Measurements from ENCODE around the gene TPBG. TPM values are rescaled to one million over a fixed set of nuclear protein-coding genes. Genes with fewer than 3 reads are reported as not detected.

The TPBG gene
- total RNA-seq (under 1 TPM; 0.25 to 0.89 (median 0.58) TPM), total RNA-seq (0 to 2.0 (median 0.96) reads per million in 29 experiments)
- 0.61 TPM for total RNA-seq (2013)

GRCh38 chr6:82363428-82364086 is at the start of gene TPBG:
Gene TPBG, plus strand, starts transcription at chr6:82363817. Its CDS starts 1,145 bp downstream, at chr6:82364962.
- no peaks in the 10 kb centered on the region for H3K9me3 Mint-ChIP-seq
- peaks cover 49 to 51% of the 10 kb centered on the region in 2 donors for H3K27me3 Mint-ChIP-seq
- H3K27ac Mint-ChIP-seq: peak within 1 kb of the TSS in 1 of 2 donors; percentile 55
- CTCF ChIA-PET: interaction anchor here in 1 of 2 donors (0.7 kb wide), 1 partner anchor 93 kb away, joined by 3 read pairs; no protein-coding TSS in a partner anchor
- H3K36me3 Mint-ChIP-seq: no peaks in the 10 kb centered on the region
- peak within 1 kb of the TSS; percentile 76 to 78 (median 77) for H3K4me3 Mint-ChIP-seq
- peaks cover 13 to 31% of the 10 kb centered on the region in 2 experiments for H3K27me3 ChIP-seq (replicated peaks in 1 of 2; ENCODE audit: control insufficient read depth in 2 of 2, extremely low read depth in 1 of 2, insufficient read depth in 2 of 2, low read length in 1 of 2)
- H3K36me3 ChIP-seq (ENCODE audit: control insufficient read depth in 2 of 2, extremely low read depth in 1 of 2, insufficient read depth in 1 of 2, low read length in 1 of 2): no peaks in the 10 kb centered on the region
- peak within 1 kb of the TSS; percentile 23 to 56 for H3K4me3 ChIP-seq (ENCODE audit: control insufficient read depth in 1 of 2, extremely low read depth in 1 of 2, low read length in 1 of 2)
- H3K4me1 ChIP-seq (ENCODE audit: control insufficient read depth in 1 of 2, extremely low read depth in 1 of 2, insufficient read depth in 2 of 2, low read length in 2 of 2): peaks cover 0 to 22% of the 10 kb centered on the region in 2 experiments
- ATAC-seq (replicated peaks in 1 of 4) (peak; percentile 20 to 29 (median 25)), DNase-seq (peak in 2 of 35 experiments; percentile 6 to 13)
- POLR2A ChIA-PET: interaction anchor here in 1 of 2 donors (0.5 to 0.6 kb wide), 2 partner anchors 54 to 450 kb away, joined by 3 to 7 read pairs; no protein-coding TSS in a partner anchor
- H3K4me1 Mint-ChIP-seq: peaks cover 15 to 25% (median 23%) of the 10 kb centered on the region in 3 donors
- no peak within 1 kb of the TSS for H3K27ac ChIP-seq (ENCODE audit: low read length)
- H3K9me3 ChIP-seq: no peaks in the 10 kb centered on the region
- 2% methylated on average over 26 of the region's 41 CpGs for WGBS (ENCODE audit: insufficient coverage)

- no CpG with 5 or more reads among the region's 1 CpG for WGBS (ENCODE audit: insufficient coverage)
- CTCF ChIA-PET: interaction anchor here (0.5 to 0.6 kb wide), 2 partner anchors 9 to 522 kb away, joined by 3 to 5 read pairs; no protein-coding TSS in a partner anchor
Observed at GRCh38 chr6:82322386-82322785, 41.2 kb upstream of the TPBG start.

GRCh38 chr6:82329766-82330165 is 33.9 kb upstream of the TPBG start:
- H3K4me1 ChIP-seq (ENCODE audit: control insufficient read depth in 1 of 2, extremely low read depth in 1 of 2, insufficient read depth in 2 of 2, low read length in 2 of 2): no peaks in the 10 kb centered on the region
- peaks cover 9 to 15% of the 10 kb centered on the region in 2 donors for H3K27me3 Mint-ChIP-seq
- ChIA-PET CTCF (no interaction called here), POLR2A (no interaction called here)
- no peaks in the 10 kb centered on the region for H3K36me3 ChIP-seq (ENCODE audit: control insufficient read depth in 2 of 2, extremely low read depth in 1 of 2, insufficient read depth in 1 of 2, low read length in 1 of 2)
- H3K9me3 ChIP-seq: no peaks in the 10 kb centered on the region
- no peak overlapping the region for H3K4me3 Mint-ChIP-seq
- H3K4me3 ChIP-seq (ENCODE audit: control insufficient read depth in 1 of 2, extremely low read depth in 1 of 2, low read length in 1 of 2): no peak overlapping the region
- no peaks in the 10 kb centered on the region for H3K9me3 Mint-ChIP-seq
- no peak overlapping the region for H3K27ac Mint-ChIP-seq
- no peaks in the 10 kb centered on the region for H3K27me3 ChIP-seq (replicated peaks in 1 of 2; ENCODE audit: control insufficient read depth in 2 of 2, extremely low read depth in 1 of 2, insufficient read depth in 2 of 2, low read length in 1 of 2)
- no peak overlapping the region for H3K27ac ChIP-seq (ENCODE audit: low read length)
- H3K36me3 Mint-ChIP-seq: no peaks in the 10 kb centered on the region
- WGBS (ENCODE audit: insufficient coverage): 86% methylated on average over 1 of the region's 4 CpGs
- DNase-seq: no peak
- ATAC-seq (replicated peaks in 1 of 4): no peak
- H3K4me1 Mint-ChIP-seq: no peaks in the 10 kb centered on the region

More at GRCh38 chr6:82322386-82322785, 41.2 kb upstream of the TPBG start:
- Histone ChIP-seq H3K9me3 (no peaks in the 10 kb centered on the region), H3K27me3 (replicated peaks in 1 of 2; ENCODE audit: control insufficient read depth in 2 of 2, extremely low read depth in 1 of 2, insufficient read depth in 2 of 2, low read length in 1 of 2) (no peaks in the 10 kb centered on the region), H3K4me1 (ENCODE audit: control insufficient read depth in 1 of 2, extremely low read depth in 1 of 2, insufficient read depth in 2 of 2, low read length in 2 of 2) (no peaks in the 10 kb centered on the region), H3K27ac (ENCODE audit: low read length) (no peak overlapping the region), H3K4me3 (ENCODE audit: control insufficient read depth in 1 of 2, extremely low read depth in 1 of 2, low read length in 1 of 2) (no peak overlapping the region), H3K36me3 (ENCODE audit: control insufficient read depth in 2 of 2, extremely low read depth in 1 of 2, insufficient read depth in 1 of 2, low read length in 1 of 2) (no peaks in the 10 kb centered on the region)
- POLR2A ChIA-PET: no interaction called here
- Mint-ChIP-seq H3K4me3 (no peak overlapping the region), H3K36me3 (no peaks in the 10 kb centered on the region), H3K27ac (no peak overlapping the region), H3K27me3 (peaks cover 0 to 3% of the 10 kb centered on the region in 2 donors), H3K9me3 (peaks cover 0 to under 1% (median 0%) of the 10 kb centered on the region in 3 donors), H3K4me1 (no peaks in the 10 kb centered on the region)
- ATAC-seq (replicated peaks in 1 of 4) (no peak), DNase-seq (no peak)

- ATAC-seq (replicated peaks in 1 of 4): no peak
- no peaks in the 10 kb centered on the region for H3K4me1 ChIP-seq (ENCODE audit: control insufficient read depth in 1 of 2, extremely low read depth in 1 of 2, insufficient read depth in 2 of 2, low read length in 2 of 2)
- no peaks in the 10 kb centered on the region for H3K9me3 Mint-ChIP-seq
- no peaks in the 10 kb centered on the region for H3K27me3 ChIP-seq (replicated peaks in 1 of 2; ENCODE audit: control insufficient read depth in 2 of 2, extremely low read depth in 1 of 2, insufficient read depth in 2 of 2, low read length in 1 of 2)
- H3K36me3 Mint-ChIP-seq: no peaks in the 10 kb centered on the region
- no peak overlapping the region for H3K27ac ChIP-seq (ENCODE audit: low read length)
- H3K9me3 ChIP-seq: no peaks in the 10 kb centered on the region
- no peak overlapping the region for H3K4me3 Mint-ChIP-seq
- H3K36me3 ChIP-seq (ENCODE audit: control insufficient read depth in 2 of 2, extremely low read depth in 1 of 2, insufficient read depth in 1 of 2, low read length in 1 of 2): no peaks in the 10 kb centered on the region
- no peak for DNase-seq
- peaks cover 12 to 15% of the 10 kb centered on the region in 2 donors for H3K27me3 Mint-ChIP-seq
- POLR2A ChIA-PET: no interaction called here
- no peak overlapping the region for H3K27ac Mint-ChIP-seq
- no CpG with 5 or more reads among the region's 2 CpGs for WGBS (ENCODE audit: insufficient coverage)
- no peaks in the 10 kb centered on the region for H3K4me1 Mint-ChIP-seq
- CTCF ChIA-PET: no interaction called here
- no peak overlapping the region for H3K4me3 ChIP-seq (ENCODE audit: control insufficient read depth in 1 of 2, extremely low read depth in 1 of 2, low read length in 1 of 2)
Observed at GRCh38 chr6:82330171-82330804, 33.3 kb upstream of the TPBG start.

- Mint-ChIP-seq H3K36me3 (no peaks in the 10 kb centered on the region), H3K27me3 (peaks cover 12 to 15% of the 10 kb centered on the region in 2 donors), H3K9me3 (no peaks in the 10 kb centered on the region), H3K4me1 (no peaks in the 10 kb centered on the region), H3K4me3 (no peak overlapping the region), H3K27ac (no peak overlapping the region)
- Histone ChIP-seq H3K36me3 (ENCODE audit: control insufficient read depth in 2 of 2, extremely low read depth in 1 of 2, insufficient read depth in 1 of 2, low read length in 1 of 2) (no peaks in the 10 kb centered on the region), H3K4me3 (ENCODE audit: control insufficient read depth in 1 of 2, extremely low read depth in 1 of 2, low read length in 1 of 2) (no peak overlapping the region), H3K4me1 (ENCODE audit: control insufficient read depth in 1 of 2, extremely low read depth in 1 of 2, insufficient read depth in 2 of 2, low read length in 2 of 2) (no peaks in the 10 kb centered on the region), H3K27me3 (replicated peaks in 1 of 2; ENCODE audit: control insufficient read depth in 2 of 2, extremely low read depth in 1 of 2, insufficient read depth in 2 of 2, low read length in 1 of 2) (no peaks in the 10 kb centered on the region), H3K27ac (ENCODE audit: low read length) (no peak overlapping the region), H3K9me3 (no peaks in the 10 kb centered on the region)
- ChIA-PET CTCF (interaction anchor here in 1 of 2 donors (0.7 kb wide), 1 partner anchor 9 kb away, joined by 5 read pairs; no protein-coding TSS in a partner anchor), POLR2A (no interaction called here)
- DNase-seq: no peak
- WGBS (ENCODE audit: insufficient coverage): no CpG with 5 or more reads among the region's 2 CpGs
- no peak for ATAC-seq (replicated peaks in 1 of 4)
Observed at GRCh38 chr6:82331031-82331773, 32.4 kb upstream of the TPBG start.

- no peak overlapping the region for H3K4me3 Mint-ChIP-seq
Observed at GRCh38 chr6:82333781-82334180, 29.8 kb upstream of the TPBG start.

More at GRCh38 chr6:82333781-82334180, 29.8 kb upstream of the TPBG start:
- Histone ChIP-seq H3K27me3 (replicated peaks in 1 of 2; ENCODE audit: control insufficient read depth in 2 of 2, extremely low read depth in 1 of 2, insufficient read depth in 2 of 2, low read length in 1 of 2) (no peaks in the 10 kb centered on the region), H3K27ac (ENCODE audit: low read length) (no peak overlapping the region), H3K4me3 (ENCODE audit: control insufficient read depth in 1 of 2, extremely low read depth in 1 of 2, low read length in 1 of 2) (no peak overlapping the region), H3K4me1 (ENCODE audit: control insufficient read depth in 1 of 2, extremely low read depth in 1 of 2, insufficient read depth in 2 of 2, low read length in 2 of 2) (no peaks in the 10 kb centered on the region), H3K36me3 (ENCODE audit: control insufficient read depth in 2 of 2, extremely low read depth in 1 of 2, insufficient read depth in 1 of 2, low read length in 1 of 2) (no peaks in the 10 kb centered on the region), H3K9me3 (no peaks in the 10 kb centered on the region)
- H3K27me3 Mint-ChIP-seq: peaks cover 12 to 15% of the 10 kb centered on the region in 2 donors
- WGBS (ENCODE audit: insufficient coverage): no CpG with 5 or more reads among the region's 1 CpG
- H3K4me1 Mint-ChIP-seq: no peaks in the 10 kb centered on the region
- ATAC-seq (replicated peaks in 1 of 4) (no peak), DNase-seq (no peak)
- H3K9me3 Mint-ChIP-seq: no peaks in the 10 kb centered on the region
- no peaks in the 10 kb centered on the region for H3K36me3 Mint-ChIP-seq
- no peak overlapping the region for H3K27ac Mint-ChIP-seq
- ChIA-PET POLR2A (interaction anchor here in 1 of 2 donors (0.6 kb wide), 1 partner anchor 108 kb away, joined by 4 read pairs; no protein-coding TSS in a partner anchor), CTCF (no interaction called here)
